ENCODE results near the gene PRKCH. TPM values are rescaled to one million over a fixed set of nuclear protein-coding genes. Genes with fewer than 3 reads are reported as not detected.

The PRKCH gene
- total RNA-seq, 2 donors from 2014 or later: 7.2 to 8.6 TPM

DNA sequence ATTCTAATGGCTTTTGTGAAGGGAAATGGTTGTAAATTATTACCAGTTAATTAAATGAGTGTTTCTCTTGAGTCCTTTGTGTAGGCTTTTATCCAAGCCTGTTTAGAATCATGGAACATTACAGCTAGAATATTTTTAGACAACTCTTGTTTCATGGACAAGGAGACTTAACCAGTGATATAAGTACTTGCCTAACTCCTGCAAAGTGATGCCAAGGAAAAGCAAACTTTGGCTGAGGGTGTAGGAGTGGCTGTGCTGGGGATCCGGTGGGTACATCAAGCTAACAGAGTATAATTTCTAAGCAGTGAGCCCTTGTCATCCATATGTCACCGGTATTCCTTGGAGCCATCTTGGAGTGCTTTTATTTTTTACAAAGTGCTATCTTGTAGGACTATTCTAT, 61.5 kb downstream of the PRKCH start:
- no peak overlapping the region for H3K4me3 ChIP-seq (ENCODE audit: low read length)
- Mint-ChIP-seq H3K36me3 (ENCODE audit: low read depth) (no peaks in the 10 kb centered on the region), H3K4me3 (no peak overlapping the region), H3K27me3 (ENCODE audit: insufficient read depth) (no peaks in the 10 kb centered on the region), H3K4me1 (no peaks in the 10 kb centered on the region), H3K9me3 (no peaks in the 10 kb centered on the region), H3K27ac (no peak overlapping the region)
- TF ChIP-seq, protein P1, sequence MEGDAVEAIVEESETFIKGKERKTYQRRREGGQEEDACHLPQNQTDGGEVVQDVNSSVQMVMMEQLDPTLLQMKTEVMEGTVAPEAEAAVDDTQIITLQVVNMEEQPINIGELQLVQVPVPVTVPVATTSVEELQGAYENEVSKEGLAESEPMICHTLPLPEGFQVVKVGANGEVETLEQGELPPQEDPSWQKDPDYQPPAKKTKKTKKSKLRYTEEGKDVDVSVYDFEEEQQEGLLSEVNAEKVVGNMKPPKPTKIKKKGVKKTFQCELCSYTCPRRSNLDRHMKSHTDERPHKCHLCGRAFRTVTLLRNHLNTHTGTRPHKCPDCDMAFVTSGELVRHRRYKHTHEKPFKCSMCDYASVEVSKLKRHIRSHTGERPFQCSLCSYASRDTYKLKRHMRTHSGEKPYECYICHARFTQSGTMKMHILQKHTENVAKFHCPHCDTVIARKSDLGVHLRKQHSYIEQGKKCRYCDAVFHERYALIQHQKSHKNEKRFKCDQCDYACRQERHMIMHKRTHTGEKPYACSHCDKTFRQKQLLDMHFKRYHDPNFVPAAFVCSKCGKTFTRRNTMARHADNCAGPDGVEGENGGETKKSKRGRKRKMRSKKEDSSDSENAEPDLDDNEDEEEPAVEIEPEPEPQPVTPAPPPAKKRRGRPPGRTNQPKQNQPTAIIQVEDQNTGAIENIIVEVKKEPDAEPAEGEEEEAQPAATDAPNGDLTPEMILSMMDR (conservative IDR thresholded peaks at IDR 0.05): no peak
- no peak overlapping the region for H3K9ac ChIP-seq (ENCODE audit: extremely low read depth, low read length, poor library complexity, severe bottlenecking)
- H3K4me1 ChIP-seq (ENCODE audit: control insufficient read depth, insufficient read depth, low read length): no peaks in the 10 kb centered on the region
- WGBS, 2 experiments (ENCODE audit: insufficient coverage in 1 of 2, insufficient read length in 1 of 2): 95 to 100% methylated on average over 1 to 2 of the region's 2 CpGs
- no peaks in the 10 kb centered on the region for H3K36me3 ChIP-seq (ENCODE audit: control insufficient read depth, insufficient read depth, low read length)
- no peak overlapping the region for H3K27ac ChIP-seq (ENCODE audit: low read depth, low read length)
- DNase-seq: no peak
- H3K27me3 ChIP-seq (ENCODE audit: control insufficient read depth, insufficient read depth, low read length, poor library complexity, severe bottlenecking): no peaks in the 10 kb centered on the region
- no peaks in the 10 kb centered on the region for H3K9me3 ChIP-seq (ENCODE audit: control insufficient read depth, low read length)

DNA sequence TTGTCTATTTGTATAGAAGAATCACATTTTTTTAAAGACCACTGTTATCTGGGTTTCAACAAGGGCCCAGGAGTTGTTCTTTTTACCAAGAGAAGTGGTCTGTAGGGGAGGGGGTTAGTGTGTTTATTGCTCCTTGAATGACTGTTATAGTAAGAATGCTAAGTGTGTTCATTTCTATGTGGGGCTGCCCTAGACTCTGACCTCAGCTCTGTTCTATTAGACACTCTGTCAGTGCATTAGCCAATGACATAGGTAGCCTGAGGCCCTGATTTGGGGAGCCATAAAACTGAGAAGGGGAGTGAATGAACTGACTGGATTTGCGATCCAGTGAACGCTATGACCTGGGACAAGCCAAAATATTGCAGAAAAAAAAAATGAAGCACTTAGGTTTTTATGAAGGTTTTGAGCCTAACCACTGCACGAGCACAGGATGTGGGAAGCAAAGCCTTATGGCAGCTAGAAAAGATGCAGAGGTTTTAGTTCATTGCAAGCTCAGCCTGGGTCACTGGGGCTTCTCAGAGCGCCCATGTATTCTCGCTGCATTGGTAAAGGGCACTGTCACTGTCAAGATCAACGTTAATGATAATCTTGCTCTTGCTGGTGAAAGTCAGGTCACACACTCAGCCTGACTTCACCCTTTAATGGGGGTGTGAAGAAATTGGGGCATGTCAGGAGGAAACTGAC, 63.8 kb downstream of the PRKCH start:
- H3K27ac ChIP-seq (ENCODE audit: low read depth, low read length): no peak overlapping the region
- H3K9ac ChIP-seq (ENCODE audit: extremely low read depth, low read length, poor library complexity, severe bottlenecking): no peak overlapping the region
- H3K36me3 ChIP-seq (ENCODE audit: control insufficient read depth, insufficient read depth, low read length): no peaks in the 10 kb centered on the region
- Mint-ChIP-seq H3K27ac (no peak overlapping the region), H3K4me1 (no peaks in the 10 kb centered on the region), H3K36me3 (ENCODE audit: low read depth) (no peaks in the 10 kb centered on the region), H3K27me3 (ENCODE audit: insufficient read depth) (no peaks in the 10 kb centered on the region), H3K4me3 (no peak overlapping the region), H3K9me3 (no peaks in the 10 kb centered on the region)
- H3K9me3 ChIP-seq (ENCODE audit: control insufficient read depth, low read length): no peaks in the 10 kb centered on the region
- H3K27me3 ChIP-seq (ENCODE audit: control insufficient read depth, insufficient read depth, low read length, poor library complexity, severe bottlenecking): no peaks in the 10 kb centered on the region
- H3K4me3 ChIP-seq (ENCODE audit: low read length): no peak overlapping the region
- H3K4me1 ChIP-seq (ENCODE audit: control insufficient read depth, insufficient read depth, low read length): no peaks in the 10 kb centered on the region
- WGBS, 2 experiments (ENCODE audit: insufficient coverage in 1 of 2, insufficient read length in 1 of 2): 90 to 93% methylated on average over 4 to 6 of the region's 6 CpGs
- TF ChIP-seq, protein P1 (conservative IDR thresholded peaks at IDR 0.05): no peak
- no peak for DNase-seq

DNA sequence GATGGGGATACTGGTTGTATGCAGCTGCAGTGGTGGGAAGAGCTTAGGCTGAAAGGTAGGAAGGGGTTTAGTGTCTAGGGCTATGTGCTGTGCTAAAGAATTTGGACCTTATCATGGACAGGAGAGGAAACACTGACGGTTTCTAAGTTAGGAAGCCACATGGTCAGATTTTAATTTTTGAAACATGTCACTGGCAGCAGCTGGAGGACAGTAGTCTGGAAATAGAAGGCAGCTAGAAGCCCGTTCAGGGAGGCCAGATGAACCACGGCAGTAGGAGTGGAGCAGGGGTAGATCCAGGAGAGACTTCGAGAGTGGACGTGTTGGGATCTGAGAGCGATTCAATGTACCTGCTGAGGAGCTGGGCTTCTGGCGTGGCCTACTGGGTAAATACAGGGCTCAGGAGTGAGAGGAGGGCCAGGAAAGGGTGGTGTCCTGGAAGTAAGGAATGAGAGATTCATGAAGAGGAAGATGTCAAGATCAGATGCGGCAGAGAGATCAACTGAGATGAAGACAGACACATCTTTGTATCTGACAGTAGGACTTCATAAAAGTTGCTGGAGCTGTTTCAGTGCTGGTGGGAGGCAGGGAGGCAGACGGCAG, 64.9 kb downstream of the PRKCH start:
- Histone ChIP-seq H3K27me3 (ENCODE audit: control insufficient read depth, insufficient read depth, low read length, poor library complexity, severe bottlenecking) (no peaks in the 10 kb centered on the region), H3K9me3 (ENCODE audit: control insufficient read depth, low read length) (no peaks in the 10 kb centered on the region), H3K27ac (ENCODE audit: low read depth, low read length) (no peak overlapping the region), H3K36me3 (ENCODE audit: control insufficient read depth, insufficient read depth, low read length) (no peaks in the 10 kb centered on the region), H3K4me3 (ENCODE audit: low read length) (no peak overlapping the region), H3K9ac (ENCODE audit: extremely low read depth, low read length, poor library complexity, severe bottlenecking) (no peak overlapping the region), H3K4me1 (ENCODE audit: control insufficient read depth, insufficient read depth, low read length) (no peaks in the 10 kb centered on the region)
- no peak overlapping the region for H3K4me3 Mint-ChIP-seq
- no peaks in the 10 kb centered on the region for H3K27me3 Mint-ChIP-seq (ENCODE audit: insufficient read depth)
- DNase-seq: no peak
- 85 to 92% methylated on average over 7 to 9 of the region's 9 CpGs for WGBS, 2 experiments (ENCODE audit: insufficient coverage in 1 of 2, insufficient read length in 1 of 2)
- H3K4me1 Mint-ChIP-seq: no peaks in the 10 kb centered on the region
- TF ChIP-seq, protein P1 (conservative IDR thresholded peaks at IDR 0.05): no peak
- H3K36me3 Mint-ChIP-seq (ENCODE audit: low read depth): no peaks in the 10 kb centered on the region
- H3K27ac Mint-ChIP-seq: no peak overlapping the region
- no peaks in the 10 kb centered on the region for H3K9me3 Mint-ChIP-seq

Measured in endodermal cell (in vitro differentiated cells).